ENCODE data around the gene PGM5.

DNA sequence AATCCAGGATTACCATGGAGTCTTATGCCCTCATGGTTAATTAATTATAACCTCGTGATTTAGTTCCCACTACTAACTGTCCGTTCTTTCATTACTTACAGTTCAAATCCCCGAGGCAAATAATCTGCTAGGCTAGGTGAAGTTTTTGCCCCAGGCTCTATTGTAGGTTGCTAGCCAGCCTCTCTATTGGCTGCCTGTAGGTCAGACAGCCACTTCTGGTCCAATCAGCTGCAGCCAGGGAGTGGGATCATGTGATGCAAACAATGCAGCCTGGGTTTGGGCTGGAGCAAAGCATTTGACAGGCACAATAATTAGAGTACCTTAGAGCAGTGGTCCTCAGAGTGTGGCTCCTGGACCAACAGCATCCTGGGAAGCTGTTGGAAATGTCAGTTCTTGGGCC lies 166.5 kb downstream of the PGM5 start:
- TF ChIP-seq POLR2AphosphoS5 (IDR thresholded peaks at IDR 0.05; ENCODE audit: low read depth, low read length), result no peak
- no peak for TF ChIP-seq POLR2A (IDR thresholded peaks at IDR 0.05; ENCODE audit: low read depth, low read length)
